ENCODE data around the gene ANXA4.

GRCh38 chr2:69754633-69755032 lies 12.7 kb downstream of the ANXA4 start:
- TF ChIP-seq CTCF (IDR thresholded peaks at IDR 0.05; ENCODE audit: insufficient read depth, low read depth, low read length) = no peak
- no peak for TF ChIP-seq EZH2 (IDR thresholded peaks at IDR 0.05; ENCODE audit: insufficient read depth, low read length)

Measured in astrocyte (in vitro differentiated cells and primary cell).